ENCODE measurements around the gene MYLK3.

Gene MYLK3

DNA sequence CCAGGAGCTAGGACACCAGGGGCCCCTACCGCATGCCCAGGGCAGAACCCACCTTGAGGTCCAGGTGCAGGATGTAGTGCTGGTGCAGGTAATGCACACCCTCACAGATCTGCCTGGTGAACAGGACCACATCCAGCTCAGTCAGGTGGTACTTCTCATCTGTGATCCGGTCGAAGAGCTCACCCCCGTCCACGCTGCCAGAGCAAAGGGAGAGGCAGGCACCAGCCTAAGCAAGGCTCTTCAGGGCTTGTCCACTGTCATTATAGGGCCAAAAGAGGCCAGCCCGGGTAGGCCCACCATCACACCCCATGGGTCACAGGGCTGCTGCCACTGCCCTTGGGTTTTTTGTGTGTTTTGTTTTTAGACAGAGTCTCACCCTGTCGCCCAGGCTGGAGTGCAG, 21.0 kb downstream of the MYLK3 start:
- no peak for DNase-seq (ENCODE audit: low spot score)

GRCh38 chr16:46721885-46722284, 26.3 kb downstream of the MYLK3 start:
- no peak for DNase-seq (ENCODE audit: low spot score)

- DNase-seq (ENCODE audit: low spot score), result no peak
Measured at GRCh38 chr16:46720619-46721018, 27.5 kb downstream of the MYLK3 start.

- DNase-seq (ENCODE audit: low spot score), result no peak
Measured at GRCh38 chr16:46719528-46719927, 28.6 kb downstream of the MYLK3 start.

DNA sequence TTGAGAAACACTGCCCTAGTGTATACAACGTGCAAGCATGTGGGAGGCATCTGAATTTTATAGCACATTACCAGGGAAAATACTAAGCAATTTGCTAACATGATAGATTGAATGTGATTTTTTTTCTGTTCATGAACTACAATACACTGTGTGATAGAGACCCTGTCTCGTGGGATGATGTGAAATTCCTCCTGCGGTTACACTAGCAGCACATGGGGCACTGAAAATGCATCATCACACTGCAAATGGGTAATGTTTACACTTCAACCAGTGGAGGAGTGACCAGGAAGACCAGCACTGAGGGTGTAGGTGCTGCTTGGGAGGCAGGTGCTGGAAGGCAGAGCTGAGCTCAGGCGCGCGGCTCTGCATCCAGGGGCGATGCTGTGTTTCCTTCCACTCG, 29.9 kb downstream of the MYLK3 start:
- no peak for DNase-seq (ENCODE audit: low spot score)

DNA sequence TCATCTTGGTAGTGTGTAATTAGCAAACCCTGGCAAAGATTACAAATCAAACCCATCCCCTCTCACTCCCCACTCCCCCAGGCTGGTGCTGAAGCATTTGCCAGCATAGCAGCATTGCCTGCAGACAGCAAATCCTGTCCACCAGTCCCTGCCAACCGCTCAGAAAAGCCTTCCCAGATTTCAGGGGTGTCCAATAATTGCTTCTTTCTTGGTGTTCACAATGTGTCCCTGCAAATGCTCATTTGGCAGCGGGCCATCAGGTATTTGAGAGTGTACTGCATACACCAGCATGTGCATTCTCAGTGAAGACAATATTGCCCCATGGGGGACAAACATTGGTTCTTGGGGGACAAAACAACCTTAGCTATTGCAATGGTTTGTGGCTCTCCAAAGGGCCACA, 30.5 kb downstream of the MYLK3 start:
- no peak for DNase-seq (ENCODE audit: low spot score)

DNA sequence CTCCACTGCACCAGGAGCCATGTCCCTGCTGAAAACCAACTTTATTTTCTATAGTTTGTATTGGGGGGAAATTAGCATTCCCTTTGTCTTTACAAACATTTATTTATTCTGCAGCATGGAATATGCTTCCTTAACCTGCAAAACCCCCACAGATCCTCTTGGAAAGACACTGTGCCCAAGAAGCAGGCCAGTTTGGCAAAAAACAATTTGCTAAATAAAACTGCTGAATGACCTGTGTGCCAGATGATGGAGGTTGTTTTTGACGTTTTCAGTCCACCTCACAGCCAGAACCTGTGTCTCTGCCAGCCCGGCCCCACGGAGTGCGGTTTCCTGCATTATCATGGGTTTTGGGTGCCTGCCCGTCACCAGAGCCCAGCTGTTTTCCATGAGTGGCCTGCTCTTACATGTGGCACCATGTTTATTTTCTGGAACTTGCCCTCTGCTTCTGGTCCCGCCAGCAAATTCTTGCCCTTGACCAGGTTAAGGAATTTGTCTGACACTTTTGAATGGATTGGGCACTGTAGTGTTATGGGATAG, 32.3 kb downstream of the MYLK3 start:
- DNase-seq (ENCODE audit: low spot score), result no peak

DNA sequence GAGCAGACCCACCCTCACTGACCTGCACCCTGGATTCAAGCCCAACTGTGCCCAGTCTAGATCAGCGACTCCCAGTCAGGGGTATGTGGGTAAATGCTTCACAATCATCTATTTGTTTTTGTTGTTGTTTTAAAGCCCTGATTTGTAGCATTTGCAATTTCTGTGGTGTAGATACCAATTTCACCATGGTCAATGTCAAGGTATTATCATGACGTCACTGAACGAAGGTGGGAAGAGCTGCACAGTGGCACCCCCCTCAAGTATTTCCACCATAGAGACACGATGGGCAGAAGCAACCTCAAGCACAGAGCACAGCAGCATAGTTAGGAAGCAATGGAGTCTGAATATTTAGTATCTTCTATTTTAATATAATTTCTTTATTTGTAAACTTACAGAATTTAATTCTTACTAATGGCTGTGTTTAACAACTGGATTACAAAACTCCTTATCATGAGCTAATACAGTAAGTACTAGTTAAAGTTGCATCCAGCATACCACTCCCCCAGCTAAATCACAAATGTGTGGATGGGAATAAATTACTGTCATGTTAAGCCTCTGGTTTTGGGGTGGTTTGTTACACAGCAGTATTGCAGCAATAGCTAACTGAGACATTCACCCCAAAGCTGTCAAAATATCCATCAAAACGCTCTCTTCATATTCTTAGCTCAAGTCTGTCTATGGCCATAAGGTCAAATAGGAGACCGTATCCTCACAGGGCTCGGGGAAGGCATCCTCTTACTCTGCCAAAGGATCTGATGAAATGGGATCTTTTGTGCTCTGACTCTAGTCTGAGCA, 33.1 kb downstream of the MYLK3 start:
- no peak for DNase-seq (ENCODE audit: low spot score)

DNA sequence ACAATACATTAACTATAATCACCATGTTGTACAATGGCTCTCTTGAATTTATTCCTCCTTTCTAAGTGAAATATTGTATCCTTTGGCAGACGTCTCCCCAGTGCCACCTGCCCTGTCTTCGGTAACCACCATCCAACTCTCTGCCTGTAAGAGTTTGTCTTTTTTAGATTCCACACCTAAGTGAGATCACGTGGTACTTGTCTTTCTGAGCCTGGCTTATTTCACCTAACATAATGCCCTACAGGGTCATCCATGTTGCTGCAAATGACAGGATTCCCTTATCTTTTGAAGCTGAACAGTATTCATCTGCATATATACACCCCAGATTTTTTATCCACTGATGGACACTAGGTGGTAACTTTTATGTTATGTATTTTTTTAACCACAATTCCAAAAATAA, 34.5 kb downstream of the MYLK3 start:
- DNase-seq (ENCODE audit: low spot score), result no peak

DNA sequence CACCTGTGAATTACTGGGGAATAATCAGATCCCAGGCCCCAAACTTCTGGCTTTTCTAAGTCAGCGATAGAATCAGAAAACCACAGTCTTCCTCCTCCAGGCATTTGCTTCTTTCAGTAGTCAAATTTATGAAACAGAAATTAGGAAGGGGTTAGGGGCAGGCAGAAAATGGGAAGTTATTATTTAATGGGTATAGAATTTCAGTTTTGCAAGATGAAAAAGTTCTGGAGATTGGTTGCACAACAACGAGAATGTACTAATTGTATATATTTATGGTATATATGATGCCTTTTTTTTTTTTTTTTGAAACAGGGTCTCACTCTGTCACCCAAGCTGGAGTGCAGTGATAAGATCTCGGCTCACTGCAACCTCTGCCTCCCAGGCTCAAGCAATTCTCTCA, 35.2 kb downstream of the MYLK3 start:
- DNase-seq (ENCODE audit: low spot score), result no peak

DNA sequence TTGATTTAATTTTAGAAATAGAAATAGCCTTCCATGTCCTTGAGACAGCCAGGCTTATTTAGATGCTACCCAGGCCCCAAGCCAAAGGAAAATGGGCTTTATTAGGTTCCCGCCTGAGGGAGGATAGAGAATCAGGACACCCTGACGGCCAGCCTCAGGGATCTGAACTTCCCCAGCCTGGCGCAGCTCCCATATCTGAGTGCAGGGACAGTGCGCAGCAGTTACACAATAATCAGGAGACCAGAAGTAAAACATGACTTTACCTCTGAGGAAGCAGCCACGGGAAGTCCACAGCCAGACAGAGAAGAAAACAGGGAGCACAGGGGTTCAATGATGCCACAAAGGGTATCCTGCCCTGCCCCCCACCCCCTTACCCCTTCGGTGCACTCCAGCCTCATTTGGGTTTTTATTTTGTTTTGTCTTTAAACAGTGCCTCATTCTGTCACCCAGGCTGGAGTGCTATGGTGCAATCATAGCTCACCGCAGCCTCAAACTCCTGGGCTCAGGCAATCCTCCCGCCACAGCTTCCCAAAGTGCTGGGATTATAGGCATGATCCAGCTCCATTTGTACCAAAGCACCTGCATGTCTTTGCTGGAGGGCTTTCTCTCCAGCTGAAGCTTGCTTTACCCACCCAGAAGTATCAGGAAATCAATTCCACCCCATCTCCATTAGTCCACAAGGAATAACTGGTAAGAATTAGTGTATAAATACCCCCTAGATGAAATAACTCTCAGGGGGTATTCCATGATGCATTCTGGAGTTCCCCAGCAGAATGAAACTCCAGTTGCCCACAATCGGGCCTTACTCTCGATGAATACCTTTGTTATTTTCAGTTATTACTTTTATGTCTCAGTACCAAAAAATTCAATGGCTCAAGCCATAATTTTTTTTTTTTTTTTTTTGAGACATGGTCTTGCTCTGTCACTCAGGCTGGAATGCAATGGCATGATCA, 36.8 kb downstream of the MYLK3 start:
- no peak for DNase-seq (ENCODE audit: low spot score)

DNA sequence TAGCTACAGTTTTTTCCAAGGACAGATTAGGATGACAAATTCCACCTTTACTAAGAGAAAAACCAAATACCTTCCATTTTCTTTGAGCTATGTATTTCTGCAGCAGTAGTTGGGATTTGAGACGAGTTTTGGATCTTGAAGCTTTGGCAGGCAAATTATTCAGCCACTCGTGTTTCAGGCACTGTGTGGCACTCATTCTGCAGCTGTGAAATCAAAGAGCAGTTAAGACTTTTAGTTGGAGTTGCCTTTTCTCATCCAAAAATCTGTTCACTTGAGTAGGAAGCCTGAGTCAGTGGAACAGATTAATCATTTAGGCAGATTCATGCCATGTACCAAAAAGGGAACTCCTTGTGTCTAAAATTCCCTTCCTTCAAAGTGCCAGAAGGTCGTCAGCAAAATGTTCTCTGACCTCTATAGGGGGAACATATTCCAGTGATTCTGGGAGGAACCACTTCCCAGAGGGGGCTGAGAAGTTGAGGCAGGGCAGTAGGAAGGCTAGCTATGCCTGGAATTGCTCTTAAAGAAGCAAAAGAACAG, 38.6 kb downstream of the MYLK3 start:
- no peak for DNase-seq (ENCODE audit: low spot score)

- DNase-seq (ENCODE audit: low spot score), result no peak
Measured at GRCh38 chr16:46706642-46707041, 41.5 kb downstream of the MYLK3 start.

- DNase-seq (ENCODE audit: low spot score), result no peak
Measured at GRCh38 chr16:46702030-46702429, 46.1 kb downstream of the MYLK3 start.

- DNase-seq (ENCODE audit: low spot score), result no peak
Measured at GRCh38 chr16:46701615-46702014, 46.5 kb downstream of the MYLK3 start.

GRCh38 chr16:46700048-46700447, 48.1 kb downstream of the MYLK3 start:
- DNase-seq (ENCODE audit: low spot score), result no peak

GRCh38 chr16:46696957-46697356, 51.2 kb downstream of the MYLK3 start:
- DNase-seq (ENCODE audit: low spot score), result no peak

DNA sequence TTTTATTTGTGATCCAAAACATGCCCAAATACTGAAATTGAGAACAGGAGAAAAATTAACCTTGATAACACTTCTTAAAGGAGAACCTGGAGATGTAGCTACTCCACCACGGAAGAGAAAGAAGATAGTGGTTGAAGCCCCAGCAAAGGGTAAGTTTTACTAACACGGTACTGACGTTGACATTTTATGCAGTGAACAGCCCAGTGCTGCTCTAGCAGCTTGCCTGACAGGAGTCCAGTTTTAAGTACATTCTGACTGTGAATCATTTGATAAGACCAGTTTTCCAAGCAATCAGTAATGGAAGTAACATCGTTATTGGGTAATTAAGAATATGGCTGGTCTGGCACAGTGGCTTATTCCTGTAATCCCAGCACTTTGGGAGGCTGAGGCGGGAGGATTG, 52.2 kb downstream of the MYLK3 start:
- no peak for DNase-seq (ENCODE audit: low spot score)

- DNase-seq (ENCODE audit: low spot score), result no peak
Measured at GRCh38 chr16:46693598-46693997, 54.5 kb downstream of the MYLK3 start.

GRCh38 chr16:46691726-46692125, 56.4 kb downstream of the MYLK3 start:
- DNase-seq (ENCODE audit: low spot score), result no peak

DNA sequence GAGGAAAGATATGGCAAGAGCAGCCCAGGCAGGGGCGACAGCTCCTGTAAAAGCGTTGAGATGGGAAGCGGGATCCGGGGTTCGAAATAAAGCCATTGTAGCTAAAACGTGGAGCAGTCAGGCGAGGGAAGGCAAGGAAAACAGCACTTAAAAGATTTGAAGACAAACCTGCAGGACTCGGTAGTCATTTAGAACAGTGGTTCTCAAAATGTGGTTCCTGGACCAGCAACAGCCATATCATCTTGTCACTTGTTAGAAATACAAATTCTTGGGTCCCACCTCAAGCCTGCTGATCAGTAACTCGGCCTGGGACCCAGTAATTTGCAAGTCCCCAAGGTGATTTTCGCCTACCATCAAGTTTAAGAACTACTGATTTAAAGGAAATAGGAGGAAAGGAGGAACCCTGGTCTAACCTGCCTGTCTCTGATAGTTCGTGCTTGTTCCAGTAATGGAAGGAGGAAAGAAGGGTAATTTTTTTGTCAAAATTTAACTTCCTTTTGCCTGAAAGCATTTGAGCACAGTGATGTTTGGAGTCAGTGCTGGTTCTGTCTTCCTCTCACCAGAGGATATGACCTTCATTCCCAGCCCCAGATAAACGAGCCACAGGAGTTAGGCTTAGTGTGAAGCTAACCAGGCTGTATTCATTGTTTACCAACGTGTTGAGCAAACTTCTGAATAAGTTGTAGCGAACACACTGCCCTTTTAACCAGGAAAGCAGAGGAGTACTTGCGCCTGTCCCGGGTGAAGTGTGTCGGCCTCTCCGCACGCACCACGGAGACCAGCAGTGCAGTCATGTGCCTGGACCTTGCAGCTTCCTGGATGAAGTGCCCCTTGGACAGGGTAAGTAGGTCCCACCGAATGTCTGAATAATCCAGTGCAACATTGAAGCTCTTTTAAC, 57.6 kb downstream of the MYLK3 start:
- peak; percentile 66 for DNase-seq (ENCODE audit: low spot score)
